Ectodermal cell (in vitro differentiated cells): ENCODE measurements around the gene BTBD9.

Experiments
- H3K27ac ChIP-seq: 2 replicates; pipeline ENCODE4 v1.7.0; 2013; ENCODE audit warnings: mild to moderate bottlenecking, low read depth, low read length; ENCODE audit not compliant: insufficient read depth, poor library complexity, severe bottlenecking
- H3K27me3 ChIP-seq: 2 replicates; pipeline ENCODE4 v1.7.0; 2013; ENCODE audit warnings: mild to moderate bottlenecking, low read length; ENCODE audit not compliant: insufficient read depth, control insufficient read depth, poor library complexity, severe bottlenecking
- H3K36me3 ChIP-seq: one replicate; pipeline ENCODE4 v1.7.0; 2013; ENCODE audit warnings: low read length; ENCODE audit not compliant: control insufficient read depth, insufficient read depth
- H3K4me1 ChIP-seq: one replicate; pipeline ENCODE4 v1.7.0; 2013; ENCODE audit warnings: low read length; ENCODE audit not compliant: control insufficient read depth, insufficient read depth
- H3K4me3 ChIP-seq: 2 replicates; pipeline ENCODE4 v1.7.0; 2013; ENCODE audit warnings: low read depth, low read length, control low read depth; ENCODE audit not compliant: insufficient read depth
- H3K9me3 ChIP-seq: 2 replicates; pipeline ENCODE4 v1.7.0; 2013; ENCODE audit warnings: mild to moderate bottlenecking, low read length, moderate library complexity; ENCODE audit not compliant: control insufficient read depth
- WGBS, 2 experiments: methylation state at CpG; one replicate each; pipeline ENCODE4 v1.1.7; 2013; ENCODE audit warnings: missing lambda C conversion rate in 2 of 2; 5-methylcytosine and 5-hydroxymethylcytosine counted together

Gene BTBD9

DNA sequence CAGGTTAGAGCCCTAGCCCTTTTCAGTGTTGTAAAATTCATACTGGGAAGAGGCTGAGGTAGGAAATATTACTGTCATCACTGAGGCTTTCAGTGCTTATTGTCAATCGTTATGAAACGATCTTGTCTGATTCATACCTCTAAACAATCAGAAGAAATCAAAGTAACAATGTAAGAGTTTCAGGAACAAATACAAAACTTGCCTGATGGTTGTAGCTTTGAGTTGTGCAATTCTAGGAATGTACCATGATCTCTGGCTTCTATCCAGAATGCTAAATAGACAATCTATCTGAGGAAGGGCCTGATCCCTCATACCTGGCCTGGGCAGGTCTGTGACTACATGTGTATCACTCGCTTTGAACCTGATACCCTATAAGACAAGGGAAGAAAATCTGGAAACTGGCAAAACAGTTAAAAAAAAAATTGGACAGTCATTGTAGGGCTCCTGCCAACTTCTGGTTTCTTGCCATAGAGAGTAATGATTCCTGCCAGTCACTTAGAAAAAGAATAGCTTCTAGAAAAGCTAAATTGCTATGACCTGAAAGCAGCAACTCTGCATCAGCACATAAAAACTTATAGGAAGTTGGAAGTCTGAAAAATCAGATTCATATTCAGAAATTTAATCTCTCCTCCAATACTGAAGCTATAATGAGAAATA is 234.7 kb downstream of the BTBD9 start:
- no peak overlapping the region for H3K4me3 ChIP-seq
- no peaks in the 10 kb centered on the region for H3K9me3 ChIP-seq
- WGBS, 2 experiments: 95 to 100% methylated on average over 2 to 3 of the region's 3 CpGs
- H3K36me3 ChIP-seq: no peaks in the 10 kb centered on the region
- no peaks in the 10 kb centered on the region for H3K27me3 ChIP-seq
- no peaks in the 10 kb centered on the region for H3K4me1 ChIP-seq
- H3K27ac ChIP-seq: no peak overlapping the region

DNA sequence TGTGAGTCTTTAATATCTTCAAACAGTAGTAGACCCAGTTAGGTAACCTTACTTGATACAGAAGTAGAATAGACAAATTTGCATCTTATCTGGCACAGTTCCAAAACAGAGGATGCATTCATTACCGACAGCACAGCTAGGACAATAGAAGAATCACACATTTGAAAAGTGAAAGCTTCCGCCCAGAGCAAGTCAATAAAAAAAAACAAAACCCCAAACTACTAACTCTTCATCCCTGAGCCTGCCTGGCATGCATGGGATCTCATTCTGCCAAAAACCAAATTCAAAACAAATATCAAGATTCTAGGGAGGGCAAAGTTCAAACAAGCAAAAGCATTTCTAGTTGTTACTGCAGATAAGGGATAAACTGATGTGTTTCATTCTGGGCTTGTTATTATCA is 235.4 kb downstream of the BTBD9 start:
- H3K4me3 ChIP-seq: no peak overlapping the region
- H3K27ac ChIP-seq: no peak overlapping the region
- no peaks in the 10 kb centered on the region for H3K27me3 ChIP-seq
- 76 to 83% methylated on average over 2 of the region's 2 CpGs for WGBS, 2 experiments
- no peaks in the 10 kb centered on the region for H3K9me3 ChIP-seq
- H3K4me1 ChIP-seq: no peaks in the 10 kb centered on the region
- no peaks in the 10 kb centered on the region for H3K36me3 ChIP-seq

- H3K4me1 ChIP-seq: no peaks in the 10 kb centered on the region
- H3K27me3 ChIP-seq: no peaks in the 10 kb centered on the region
- 83 to 96% methylated on average over 2 of the region's 2 CpGs for WGBS, 2 experiments
- no peak overlapping the region for H3K27ac ChIP-seq
- H3K36me3 ChIP-seq: no peaks in the 10 kb centered on the region
- no peaks in the 10 kb centered on the region for H3K9me3 ChIP-seq
- no peak overlapping the region for H3K4me3 ChIP-seq
Measured at GRCh38 chr6:38403548-38403947, 236.2 kb downstream of the BTBD9 start.

DNA sequence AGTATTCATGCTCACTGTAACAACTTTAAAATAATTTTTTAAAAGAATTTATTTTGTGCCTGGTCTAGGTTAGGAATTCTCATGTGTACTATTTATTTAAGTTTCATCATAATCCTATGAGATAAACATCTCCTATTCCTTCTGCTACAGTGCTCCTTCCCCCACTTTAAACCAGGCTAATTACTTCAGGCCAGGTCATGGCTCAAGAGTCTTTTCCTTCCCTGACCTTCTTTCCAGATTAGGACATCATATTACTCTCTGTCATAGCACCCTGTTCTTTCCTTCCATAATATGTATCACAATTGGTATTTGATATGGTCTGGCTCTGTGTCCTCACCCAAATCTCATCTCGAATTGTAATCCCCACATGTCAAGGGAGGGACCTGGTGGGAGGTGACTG is 239.0 kb downstream of the BTBD9 start:
- 90 to 91% methylated on average over 1 of the region's 1 CpG for WGBS, 2 experiments
- no peaks in the 10 kb centered on the region for H3K9me3 ChIP-seq
- no peak overlapping the region for H3K27ac ChIP-seq

GRCh38 chr6:38400101-38400500 is 239.6 kb downstream of the BTBD9 start:
- Histone ChIP-seq H3K27me3 (no peaks in the 10 kb centered on the region), H3K4me3 (no peak overlapping the region), H3K4me1 (no peaks in the 10 kb centered on the region), H3K27ac (no peak overlapping the region), H3K9me3 (no peaks in the 10 kb centered on the region), H3K36me3 (no peaks in the 10 kb centered on the region)
- WGBS, 2 experiments: 94% methylated on average over 3 of the region's 3 CpGs

More for the DNA sequence above, 239.0 kb downstream of the BTBD9 start:
- Histone ChIP-seq H3K36me3 (no peaks in the 10 kb centered on the region), H3K4me1 (no peaks in the 10 kb centered on the region), H3K27me3 (no peaks in the 10 kb centered on the region), H3K4me3 (no peak overlapping the region)

DNA sequence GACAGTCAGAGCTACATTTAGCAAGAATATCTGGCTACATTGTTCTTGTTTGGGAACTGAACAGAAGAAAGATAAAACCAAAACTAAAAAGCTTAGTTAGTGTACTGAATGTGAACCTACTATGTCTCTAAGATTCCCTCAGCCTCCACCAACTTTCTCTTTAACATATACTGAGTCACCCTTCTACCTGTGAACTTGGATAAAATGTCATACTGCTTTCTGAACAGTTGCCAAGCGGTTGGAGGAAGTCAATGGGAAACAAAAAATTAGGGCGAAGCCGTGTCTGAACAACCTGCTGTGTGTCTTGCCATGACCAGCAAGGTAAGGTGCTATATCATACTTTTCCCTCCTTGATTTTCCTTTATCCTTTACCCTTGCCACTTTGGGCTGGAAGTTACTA is 243.5 kb downstream of the BTBD9 start:
- no peaks in the 10 kb centered on the region for H3K36me3 ChIP-seq
- H3K9me3 ChIP-seq: no peaks in the 10 kb centered on the region
- H3K4me1 ChIP-seq: peaks cover 6% of the 10 kb centered on the region
- 95 to 97% methylated on average over 3 of the region's 3 CpGs for WGBS, 2 experiments
- no peaks in the 10 kb centered on the region for H3K27me3 ChIP-seq
- no peak overlapping the region for H3K4me3 ChIP-seq
- no peak overlapping the region for H3K27ac ChIP-seq

GRCh38 chr6:38393986-38394385 is 245.7 kb downstream of the BTBD9 start:
- H3K27ac ChIP-seq: no peak overlapping the region
- 94 to 97% methylated on average over 1 of the region's 1 CpG for WGBS, 2 experiments
- H3K27me3 ChIP-seq: no peaks in the 10 kb centered on the region
- H3K9me3 ChIP-seq: no peaks in the 10 kb centered on the region
- H3K4me3 ChIP-seq: no peak overlapping the region
- H3K4me1 ChIP-seq: peaks cover 6% of the 10 kb centered on the region
- H3K36me3 ChIP-seq: no peaks in the 10 kb centered on the region

DNA sequence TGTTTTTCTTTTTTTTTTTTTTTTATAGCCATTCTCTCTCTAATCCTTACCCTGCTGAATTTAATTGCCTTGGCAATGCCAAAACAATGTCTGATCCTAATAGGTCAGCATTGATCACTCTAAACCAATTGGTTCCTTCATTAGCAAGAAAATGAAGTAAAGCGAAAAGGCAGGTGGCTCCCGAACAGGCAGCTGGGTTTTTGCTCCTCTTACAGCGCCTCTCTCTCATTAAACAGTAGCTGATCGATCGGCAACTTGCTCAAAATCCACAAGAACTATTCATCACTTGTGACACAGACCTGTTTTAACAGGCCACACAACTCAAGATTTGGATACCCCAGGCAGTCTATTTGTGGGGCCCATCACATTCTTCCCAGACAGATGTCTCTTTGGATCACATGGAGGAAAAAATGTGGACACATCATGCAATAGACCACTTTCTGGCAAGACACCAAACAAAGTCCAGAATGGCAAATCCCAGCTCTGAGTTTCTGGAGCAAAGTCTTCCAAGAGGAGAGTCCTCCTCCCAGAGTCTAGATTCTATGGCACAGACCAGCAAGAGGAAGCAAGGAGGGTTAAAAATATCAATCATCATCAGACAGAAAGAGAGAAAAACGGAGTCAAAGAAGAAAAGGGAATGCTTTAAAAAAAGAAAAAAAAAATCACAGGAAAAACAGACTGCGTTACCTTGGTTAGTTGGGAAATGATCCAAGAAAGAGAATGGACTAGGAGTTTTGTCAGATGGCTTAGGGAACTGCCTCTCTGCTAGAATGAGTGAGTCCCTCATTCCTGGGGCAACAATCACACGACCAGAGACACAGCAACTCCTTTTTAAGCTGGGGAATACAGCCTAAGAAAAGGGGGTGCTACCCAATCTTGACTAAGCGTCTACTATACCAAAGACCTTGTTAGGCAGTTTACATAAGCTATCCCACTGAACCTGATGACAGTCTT is 247.8 kb downstream of the BTBD9 start:
- peaks cover 6% of the 10 kb centered on the region for H3K4me1 ChIP-seq
- no peak overlapping the region for H3K27ac ChIP-seq
- 59 to 67% methylated on average over 9 of the region's 9 CpGs for whole genome bisulfite sequencing, 2 experiments
- H3K4me3 ChIP-seq: no peak overlapping the region
- no peaks in the 10 kb centered on the region for H3K36me3 ChIP-seq
- no peaks in the 10 kb centered on the region for H3K27me3 ChIP-seq
- H3K9me3 ChIP-seq: no peaks in the 10 kb centered on the region

GRCh38 chr6:38391206-38391605 is 248.5 kb downstream of the BTBD9 start:
- peaks cover 6% of the 10 kb centered on the region for H3K4me1 ChIP-seq
- no peaks in the 10 kb centered on the region for H3K9me3 ChIP-seq
- H3K27me3 ChIP-seq: no peaks in the 10 kb centered on the region
- H3K27ac ChIP-seq: no peak overlapping the region
- H3K36me3 ChIP-seq: no peaks in the 10 kb centered on the region
- no peak overlapping the region for H3K4me3 ChIP-seq

DNA sequence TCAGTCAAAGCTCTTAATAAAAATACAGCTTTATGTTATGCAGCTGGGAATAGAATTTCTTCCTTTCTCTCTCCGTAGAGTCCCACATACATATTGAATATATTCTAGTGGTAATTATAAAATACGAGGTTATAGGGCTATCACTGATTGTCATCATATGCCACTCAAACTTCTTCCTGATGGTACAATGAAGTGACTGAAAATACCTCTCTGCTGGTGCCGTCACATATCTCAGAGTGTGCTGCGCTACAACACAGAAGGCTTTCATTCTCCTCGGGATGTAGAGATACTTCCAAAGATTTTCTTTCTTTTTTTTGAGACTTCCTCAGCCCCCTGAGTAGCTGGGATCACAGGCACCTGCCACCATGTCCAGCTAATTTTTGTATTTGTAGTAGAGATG is 249.9 kb downstream of the BTBD9 start:
- Histone ChIP-seq H3K9me3 (no peaks in the 10 kb centered on the region), H3K27me3 (no peaks in the 10 kb centered on the region), H3K36me3 (no peaks in the 10 kb centered on the region), H3K27ac (no peak overlapping the region), H3K4me3 (no peak overlapping the region), H3K4me1 (peaks cover 6% of the 10 kb centered on the region)
- WGBS, 2 experiments: 94 to 98% methylated on average over 4 of the region's 5 CpGs
